GM12878 (cell line): ENCODE measurements around the gene SYF2. TPM values are rescaled to one million over a fixed set of nuclear protein-coding genes. Genes with fewer than 3 reads are reported as not detected.

Experiments used
- ATAC-seq: fragments of 200-7000 bp; cut with Tn5 transposase; 3 replicates; pipeline ENCODE4 v1.9.1; 2020; ENCODE audit warnings: mild to moderate bottlenecking, moderate library complexity
- BruUV-seq: library from RNA; stranded (reverse); fragments of 400-500 nt; replicated peaks from 2 replicates; lab custom pipeline; 2021; lab: Mats Ljungman, UMichigan
- CTCF ChIA-PET: fragments of 300-600 bp; sonication (Branson Sonifier 250); formaldehyde crosslinking; extraction: SDS; loops from one replicate; lab custom pipeline; 2021; ENCODE audit warnings: inconsistent platforms; lab: Yijun Ruan, JAX
- POLR2A ChIA-PET: fragments of 350-600 bp; formaldehyde crosslinking; extraction: SDS; loops from one replicate; lab custom pipeline; 2021; ENCODE audit warnings: inconsistent platforms; lab: Charles Lee
- RAD21 ChIA-PET: fragments of 300-600 bp; sonication (Branson Sonifier 250); formaldehyde crosslinking; loops from one replicate; lab custom pipeline; 2023; ENCODE audit warnings: antibody characterized with exemption; ENCODE audit not compliant: unreplicated experiment; lab: Charles Lee
- SMC1A ChIA-PET: fragments of 300-600 bp; sonication (Branson Sonifier 250); formaldehyde crosslinking; loops from one replicate; lab custom pipeline; 2023; ENCODE audit not compliant: unreplicated experiment, uncharacterized antibody; lab: Charles Lee
- DNase-seq: peaks from one replicate; pipeline ENCODE4 v3.0.0-alpha.2; 2011; ENCODE audit warnings: low read depth, low spot score
- FAIRE-seq: peaks from 3 replicates; lab custom pipeline; 2011; peaks lifted over from hg19 to GRCh38; lab: Jason Lieb, UNC
- H2AFZ ChIP-seq: 2 replicates; pipeline ENCODE4 v1.6.0; 2011; ENCODE audit warnings: low read depth, low read length, control low read depth; ENCODE audit not compliant: control insufficient read depth
- H3K27ac ChIP-seq: 2 replicates; pipeline ENCODE4 v1.5.1; 2011; ENCODE audit warnings: control low read depth; ENCODE audit not compliant: control insufficient read depth, insufficient read depth
- H3K27me3 ChIP-seq, 2 experiments: replicated peaks in 1 of 2; 2 replicates each; pipeline versions ENCODE4 v1.6.0 to v1.6.1; 2011; ENCODE audit warnings: low read length in 1 of 2; ENCODE audit not compliant: control insufficient read depth in 2 of 2, insufficient read depth in 2 of 2
- H3K36me3 ChIP-seq, 2 experiments: 2 replicates each; pipeline ENCODE4 v1.5.1; 2011; ENCODE audit warnings: low read length in 1 of 2; ENCODE audit not compliant: control insufficient read depth in 2 of 2, insufficient read depth in 2 of 2
- H3K4me1 ChIP-seq: 2 replicates; pipeline ENCODE4 v1.6.1; 2011; ENCODE audit warnings: mild to moderate bottlenecking, low read length, moderate library complexity, mixed read lengths; ENCODE audit not compliant: control insufficient read depth, insufficient read depth
- H3K4me2 ChIP-seq: 2 replicates; pipeline ENCODE4 v1.6.0; 2011; ENCODE audit warnings: control low read depth; ENCODE audit not compliant: control insufficient read depth, insufficient read depth
- H3K4me3 ChIP-seq: fragments of 200-600 bp; sonication (generic); 2 replicates; pipeline ENCODE4 v1.5.1; 2016
- H3K79me2 ChIP-seq: 2 replicates; pipeline ENCODE4 v1.6.0; 2011; ENCODE audit warnings: low read length; ENCODE audit not compliant: control insufficient read depth, insufficient read depth
- H3K9ac ChIP-seq: 2 replicates; pipeline ENCODE4 v1.8.0; 2011; ENCODE audit warnings: low read length, control low read depth, mixed read lengths; ENCODE audit not compliant: control insufficient read depth, insufficient read depth
- H3K9me3 ChIP-seq: replicated peaks from 3 replicates; pipeline ENCODE4 v1.5.1; 2011; ENCODE audit warnings: mild to moderate bottlenecking, low read length; ENCODE audit not compliant: control insufficient read depth, insufficient read depth
- H4K20me1 ChIP-seq: 2 replicates; pipeline ENCODE4 v1.6.0; 2011; ENCODE audit not compliant: control insufficient read depth, insufficient read depth
- ATF7 ChIP-seq: fragments of 450-650 bp; IDR thresholded peaks from 2 replicates; pipeline ENCODE4 v1.6.1; 2016; ENCODE audit warnings: low read depth, mild to moderate bottlenecking
- BACH1 ChIP-seq: fragments of 450-650 bp; IDR thresholded peaks from 2 replicates; pipeline ENCODE4 v1.6.1; 2017; ENCODE audit warnings: mild to moderate bottlenecking, borderline replicate concordance
- BCL11A ChIP-seq: IDR thresholded peaks from 2 replicates; pipeline ENCODE4 v1.6.1; 2011; ENCODE audit warnings: low read depth, low read length
- IKZF1 ChIP-seq: fragments of 450-650 bp; conservative IDR thresholded peaks from 2 replicates; pipeline ENCODE4 v1.6.1; 2017; ENCODE audit warnings: antibody characterized with exemption, mild to moderate bottlenecking
- ZNF384 ChIP-seq: IDR thresholded peaks from 2 replicates; pipeline ENCODE4 v1.6.1; 2012; ENCODE audit warnings: low read depth, mild to moderate bottlenecking, low read length, improper control_type of control experiment, borderline replicate concordance
- WGBS: methylation state at CpG from one replicate; pipeline ENCODE4 v1.1.6; 2016; ENCODE audit warnings: low lambda C conversion rate; ENCODE audit not compliant: insufficient replicate concordance, insufficient coverage; ENCODE audit errors: missing lambda C conversion rate; 5-methylcytosine and 5-hydroxymethylcytosine counted together
- in situ Hi-C: fragments of 300-500 bp; cut with MboI; formaldehyde crosslinking; loops from 9 replicates; pipeline ENCODE4 v1.14.3; 2018; ENCODE audit warnings: mixed read lengths
- intact Hi-C: fragments of 100-400 bp; cut with micrococcal nuclease; formaldehyde crosslinking; loops from one replicate; pipeline ENCODE4 v1.14.2; 2022; ENCODE audit not compliant: unreplicated experiment
- polyA plus RNA-seq, 11 experiments: library from polyadenylated mRNA; depleted of rRNA in 4 of 11; unstranded in 6 of 11; stranded (reverse) in 5 of 11; fragments of >200 nt; fragmentation: Nextera tagmentation in 4 of 11; fragmentation: Illumina TruSeq in 1 of 11; extraction: Ambion mirVana in 4 of 11; extraction: Trizol in 1 of 11; gene quantifications; 1 replicate in 1 of 11; 2 replicates in 10 of 11; pipeline versions ENCODE4 v1.2.1 to v1.2.3, GENCODE V29; 2011 to 2016; ENCODE audit warnings: inconsistent platforms in 2 of 11, missing spikeins in 2 of 11, low read depth in 1 of 11
- total RNA-seq, 4 experiments: library from RNA; depleted of rRNA in 3 of 4; stranded (reverse); fragments of >200 nt in 3 of 4; fragmentation: Illumina TruSeq in 1 of 4; extraction: Trizol in 1 of 4; gene quantifications; 2 replicates each; pipeline versions ENCODE4 v1.2.1 to v1.2.3, GENCODE V29; 2013 to 2021
- TF ChIP-seq, protein P1 (sequence below): fragments of 450-650 bp; IDR thresholded peaks from 2 replicates; pipeline ENCODE4 v1.6.1; 2016; ENCODE audit warnings: mild to moderate bottlenecking, moderate library complexity, borderline replicate concordance
- TF ChIP-seq, protein P2 (sequence below): fragments of 450-650 bp; IDR thresholded peaks from 2 replicates; pipeline ENCODE4 v1.6.1; 2014; ENCODE audit warnings: mild to moderate bottlenecking
- TF ChIP-seq, protein P3 (sequence below): fragments of 450-650 bp; IDR thresholded peaks from 2 replicates; pipeline ENCODE4 v1.6.1; 2018; ENCODE audit warnings: borderline replicate concordance, mild to moderate bottlenecking; ENCODE audit not compliant: partially characterized antibody

Gene SYF2
- total and polyA plus RNA-seq, 10 of the 15 experiments (the other 5 are each of a cell fraction or from before 2014, with no cell fraction given) = 20.3 to 70.5 (median 35.3) TPM

DNA sequence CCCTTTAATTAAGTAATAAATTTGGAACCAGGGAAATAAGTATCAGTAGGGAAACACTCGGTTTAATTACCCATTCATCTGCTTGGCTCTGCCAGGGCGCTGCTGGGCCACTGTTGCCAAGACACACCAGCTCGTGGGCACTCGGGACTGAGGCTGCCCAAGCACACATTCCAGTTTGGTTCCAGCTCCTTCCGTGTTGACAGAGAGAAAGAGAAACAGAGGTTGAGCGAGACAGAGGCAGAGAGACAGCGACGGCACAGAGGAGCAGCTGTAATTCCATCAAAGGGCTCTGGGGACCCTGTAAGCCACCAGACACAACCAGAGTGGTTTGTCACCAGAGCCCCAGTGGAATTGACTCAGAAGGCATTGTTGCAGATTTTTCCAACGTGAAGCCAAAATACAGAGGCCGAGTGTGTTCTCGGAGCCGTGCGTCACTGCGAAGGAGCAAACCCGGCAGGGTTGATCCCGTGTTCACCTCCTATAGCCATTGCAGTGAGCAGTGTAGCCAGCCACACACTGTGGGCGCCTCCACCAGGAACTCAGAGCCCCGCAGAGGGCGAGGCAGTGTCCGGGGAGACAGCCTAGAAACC, 33.5 kb downstream of the SYF2 start (continued):
- TF ChIP-seq, protein P1, sequence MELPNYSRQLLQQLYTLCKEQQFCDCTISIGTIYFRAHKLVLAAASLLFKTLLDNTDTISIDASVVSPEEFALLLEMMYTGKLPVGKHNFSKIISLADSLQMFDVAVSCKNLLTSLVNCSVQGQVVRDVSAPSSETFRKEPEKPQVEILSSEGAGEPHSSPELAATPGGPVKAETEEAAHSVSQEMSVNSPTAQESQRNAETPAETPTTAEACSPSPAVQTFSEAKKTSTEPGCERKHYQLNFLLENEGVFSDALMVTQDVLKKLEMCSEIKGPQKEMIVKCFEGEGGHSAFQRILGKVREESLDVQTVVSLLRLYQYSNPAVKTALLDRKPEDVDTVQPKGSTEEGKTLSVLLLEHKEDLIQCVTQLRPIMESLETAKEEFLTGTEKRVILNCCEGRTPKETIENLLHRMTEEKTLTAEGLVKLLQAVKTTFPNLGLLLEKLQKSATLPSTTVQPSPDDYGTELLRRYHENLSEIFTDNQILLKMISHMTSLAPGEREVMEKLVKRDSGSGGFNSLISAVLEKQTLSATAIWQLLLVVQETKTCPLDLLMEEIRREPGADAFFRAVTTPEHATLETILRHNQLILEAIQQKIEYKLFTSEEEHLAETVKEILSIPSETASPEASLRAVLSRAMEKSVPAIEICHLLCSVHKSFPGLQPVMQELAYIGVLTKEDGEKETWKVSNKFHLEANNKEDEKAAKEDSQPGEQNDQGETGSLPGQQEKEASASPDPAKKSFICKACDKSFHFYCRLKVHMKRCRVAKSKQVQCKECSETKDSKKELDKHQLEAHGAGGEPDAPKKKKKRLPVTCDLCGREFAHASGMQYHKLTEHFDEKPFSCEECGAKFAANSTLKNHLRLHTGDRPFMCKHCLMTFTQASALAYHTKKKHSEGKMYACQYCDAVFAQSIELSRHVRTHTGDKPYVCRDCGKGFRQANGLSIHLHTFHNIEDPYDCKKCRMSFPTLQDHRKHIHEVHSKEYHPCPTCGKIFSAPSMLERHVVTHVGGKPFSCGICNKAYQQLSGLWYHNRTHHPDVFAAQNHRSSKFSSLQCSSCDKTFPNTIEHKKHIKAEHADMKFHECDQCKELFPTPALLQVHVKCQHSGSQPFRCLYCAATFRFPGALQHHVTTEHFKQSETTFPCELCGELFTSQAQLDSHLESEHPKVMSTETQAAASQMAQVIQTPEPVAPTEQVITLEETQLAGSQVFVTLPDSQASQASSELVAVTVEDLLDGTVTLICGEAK = no peak
- TF ChIP-seq IKZF1 = peak; percentile 24

DNA sequence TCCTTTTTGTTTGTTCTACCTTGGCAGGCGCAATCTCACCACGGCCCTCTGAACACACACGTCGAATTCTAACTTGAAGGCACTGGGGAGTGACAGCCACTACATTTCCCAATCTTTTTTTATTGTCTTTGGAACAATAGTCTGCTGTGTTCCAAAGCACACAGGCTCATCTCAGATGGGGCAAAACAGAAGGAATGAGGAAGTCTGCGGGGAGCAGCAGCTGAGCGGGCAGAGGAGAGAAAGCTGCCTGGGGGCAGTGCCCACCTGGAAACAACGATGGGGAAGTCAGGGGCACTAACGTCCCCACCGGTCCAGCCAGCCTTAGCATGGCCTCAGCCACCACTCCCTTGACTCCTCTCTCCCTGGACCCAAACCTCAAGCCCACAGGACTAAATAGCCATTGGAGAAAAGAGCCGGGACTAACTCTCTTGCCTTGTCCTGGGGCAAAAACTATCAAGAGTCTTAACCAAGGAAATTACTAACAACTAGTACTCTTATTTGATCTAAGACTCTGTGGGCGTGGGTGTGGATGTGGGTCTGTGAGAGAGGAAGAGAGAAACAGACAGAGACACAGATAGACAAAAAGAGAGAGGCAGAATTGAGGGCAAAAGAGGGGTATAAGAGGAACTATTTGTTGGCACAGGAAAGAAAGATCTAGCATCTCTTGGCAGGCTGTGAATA, 34.2 kb downstream of the SYF2 start:
- SMC1A ChIA-PET = no interaction called here

More for the DNA sequence above, 34.2 kb downstream of the SYF2 start:
- ChIA-PET RAD21 (interaction anchor here (1.1 kb wide), 1 partner anchor 28 kb away, joined by 4 read pairs; no protein-coding TSS in a partner anchor), CTCF (no interaction called here), POLR2A (no interaction called here)
- Histone ChIP-seq H2AFZ (no peak overlapping the region), H3K4me2 (0 out of 2 replicates have a peak overlapping the region, but pooled peaks have one; percentile 4), H3K4me1 (peaks cover 4% of the 10 kb centered on the region; the same call in 1 of the 2 replicates), H3K9ac (no peak overlapping the region), H3K9me3 (no peaks in the 10 kb centered on the region), H3K4me3 (no peak overlapping the region), H3K27me3 (peaks cover 3 to 4% of the 10 kb centered on the region in 2 experiments), H3K27ac (no peak overlapping the region), H4K20me1 (no peaks in the 10 kb centered on the region), H3K36me3 (no peaks in the 10 kb centered on the region), H3K79me2 (no peaks in the 10 kb centered on the region)
- in situ Hi-C loops = no loop called here
- 36% methylated on average over 11 of the region's 11 CpGs for WGBS
- TF ChIP-seq BACH1 (no peak), BCL11A (no peak), ZNF384 (no peak), ATF7 (no peak)
- TF ChIP-seq, protein P2, sequence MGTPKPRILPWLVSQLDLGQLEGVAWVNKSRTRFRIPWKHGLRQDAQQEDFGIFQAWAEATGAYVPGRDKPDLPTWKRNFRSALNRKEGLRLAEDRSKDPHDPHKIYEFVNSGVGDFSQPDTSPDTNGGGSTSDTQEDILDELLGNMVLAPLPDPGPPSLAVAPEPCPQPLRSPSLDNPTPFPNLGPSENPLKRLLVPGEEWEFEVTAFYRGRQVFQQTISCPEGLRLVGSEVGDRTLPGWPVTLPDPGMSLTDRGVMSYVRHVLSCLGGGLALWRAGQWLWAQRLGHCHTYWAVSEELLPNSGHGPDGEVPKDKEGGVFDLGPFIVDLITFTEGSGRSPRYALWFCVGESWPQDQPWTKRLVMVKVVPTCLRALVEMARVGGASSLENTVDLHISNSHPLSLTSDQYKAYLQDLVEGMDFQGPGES = no peak
- TF ChIP-seq, protein P3, sequence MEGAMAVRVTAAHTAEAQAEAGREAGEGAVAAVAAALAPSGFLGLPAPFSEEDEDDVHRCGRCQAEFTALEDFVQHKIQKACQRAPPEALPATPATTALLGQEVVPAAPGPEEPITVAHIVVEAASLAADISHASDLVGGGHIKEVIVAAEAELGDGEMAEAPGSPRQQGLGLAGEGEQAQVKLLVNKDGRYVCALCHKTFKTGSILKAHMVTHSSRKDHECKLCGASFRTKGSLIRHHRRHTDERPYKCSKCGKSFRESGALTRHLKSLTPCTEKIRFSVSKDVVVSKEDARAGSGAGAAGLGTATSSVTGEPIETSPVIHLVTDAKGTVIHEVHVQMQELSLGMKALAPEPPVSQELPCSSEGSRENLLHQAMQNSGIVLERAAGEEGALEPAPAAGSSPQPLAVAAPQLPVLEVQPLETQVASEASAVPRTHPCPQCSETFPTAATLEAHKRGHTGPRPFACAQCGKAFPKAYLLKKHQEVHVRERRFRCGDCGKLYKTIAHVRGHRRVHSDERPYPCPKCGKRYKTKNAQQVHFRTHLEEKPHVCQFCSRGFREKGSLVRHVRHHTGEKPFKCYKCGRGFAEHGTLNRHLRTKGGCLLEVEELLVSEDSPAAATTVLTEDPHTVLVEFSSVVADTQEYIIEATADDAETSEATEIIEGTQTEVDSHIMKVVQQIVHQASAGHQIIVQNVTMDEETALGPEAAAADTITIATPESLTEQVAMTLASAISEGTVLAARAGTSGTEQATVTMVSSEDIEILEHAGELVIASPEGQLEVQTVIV = no peak
- BruUV-seq = no TSS peak
- no peak for ATAC-seq
- FAIRE-seq = no peak
- intact Hi-C loops = no loop called here
- DNase-seq = no peak
